Gastroesophageal sphincter (tissue), 3 donors: ENCODE measurements around the gene PPM1L.

ENCODE experiments used
- POLR2A ChIP-seq, 2 donors: fragments of 450-650 bp; IDR thresholded peaks; one replicate each; pipeline ENCODE4 v1.6.1; 2017; ENCODE audit warnings: antibody characterized with exemption in 2 of 2, mild to moderate bottlenecking in 2 of 2, moderate library complexity in 1 of 2
- TF ChIP-seq, protein P1 (sequence below), 4 experiments: fragments of 200-600 bp in 2 of 4; fragments of 450-650 bp in 2 of 4; sonication (generic) in 1 of 4; IDR thresholded peaks; one replicate each; pipeline ENCODE4 v1.5.1; 2017 to 2019; ENCODE audit warnings: antibody characterized with exemption in 4 of 4, mild to moderate bottlenecking in 2 of 4, moderate library complexity in 2 of 4

DNA sequence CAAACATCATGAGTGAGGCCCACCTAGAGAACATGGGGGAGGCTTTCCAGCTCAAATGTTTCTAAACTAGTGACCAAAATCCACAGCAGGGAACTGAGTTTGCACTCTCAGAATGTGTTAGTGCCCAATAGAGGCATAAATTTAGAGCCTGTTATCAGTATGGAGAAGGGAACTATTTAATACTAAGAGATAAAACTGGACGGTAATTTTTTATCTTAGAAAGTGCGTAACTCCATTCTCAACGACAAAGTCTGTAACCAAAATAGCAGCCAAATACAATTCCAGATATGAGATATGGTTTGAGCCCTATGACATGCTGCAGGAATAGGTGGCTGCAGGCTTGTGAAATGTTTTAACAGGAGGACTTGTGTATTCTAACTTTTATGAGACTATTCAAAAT lies 345.6 kb downstream of the PPM1L start:
- TF ChIP-seq, protein P1, sequence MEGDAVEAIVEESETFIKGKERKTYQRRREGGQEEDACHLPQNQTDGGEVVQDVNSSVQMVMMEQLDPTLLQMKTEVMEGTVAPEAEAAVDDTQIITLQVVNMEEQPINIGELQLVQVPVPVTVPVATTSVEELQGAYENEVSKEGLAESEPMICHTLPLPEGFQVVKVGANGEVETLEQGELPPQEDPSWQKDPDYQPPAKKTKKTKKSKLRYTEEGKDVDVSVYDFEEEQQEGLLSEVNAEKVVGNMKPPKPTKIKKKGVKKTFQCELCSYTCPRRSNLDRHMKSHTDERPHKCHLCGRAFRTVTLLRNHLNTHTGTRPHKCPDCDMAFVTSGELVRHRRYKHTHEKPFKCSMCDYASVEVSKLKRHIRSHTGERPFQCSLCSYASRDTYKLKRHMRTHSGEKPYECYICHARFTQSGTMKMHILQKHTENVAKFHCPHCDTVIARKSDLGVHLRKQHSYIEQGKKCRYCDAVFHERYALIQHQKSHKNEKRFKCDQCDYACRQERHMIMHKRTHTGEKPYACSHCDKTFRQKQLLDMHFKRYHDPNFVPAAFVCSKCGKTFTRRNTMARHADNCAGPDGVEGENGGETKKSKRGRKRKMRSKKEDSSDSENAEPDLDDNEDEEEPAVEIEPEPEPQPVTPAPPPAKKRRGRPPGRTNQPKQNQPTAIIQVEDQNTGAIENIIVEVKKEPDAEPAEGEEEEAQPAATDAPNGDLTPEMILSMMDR (IDR thresholded peaks at IDR 0.05): no peak
- no peak for TF ChIP-seq POLR2A (IDR thresholded peaks at IDR 0.05)
